Natural killer cell (primary cell): ENCODE data around the gene PLCH1. TPM values are rescaled to one million over a fixed set of nuclear protein-coding genes. Genes with fewer than 3 reads are reported as not detected.

ENCODE experiments used
- ATAC-seq, 3 donors: fragments of 150-1000 bp in 2 of 3; fragments of 200-7000 bp in 1 of 3; cut with Tn5 transposase; 1 replicate in 1 of 3; 2 replicates in 2 of 3; pipeline ENCODE4 v1.10.0; 2021; ENCODE audit warnings: mild to moderate bottlenecking in 2 of 3, moderate library complexity in 2 of 3
- DNase-seq, 2 donors: peaks; one replicate each; pipeline versions ENCODE4 v3.0.0 to v3.0.0-alpha.2; 2013 to 2021; ENCODE audit warnings: mixed read lengths in 1 of 2
- H3K27ac ChIP-seq: one replicate; pipeline ENCODE4 v1.5.1; 2013; ENCODE audit warnings: mild to moderate bottlenecking, low read length
- H3K27me3 ChIP-seq: one replicate; pipeline ENCODE4 v1.6.1; 2013; ENCODE audit warnings: low read length; ENCODE audit not compliant: control insufficient read depth, insufficient read depth
- H3K36me3 ChIP-seq: one replicate; pipeline ENCODE4 v1.6.1; 2013; ENCODE audit warnings: low read length; ENCODE audit not compliant: control insufficient read depth, insufficient read depth
- H3K4me1 ChIP-seq: one replicate; pipeline ENCODE4 v1.6.1; 2013; ENCODE audit warnings: low read length; ENCODE audit not compliant: control insufficient read depth, insufficient read depth
- H3K4me3 ChIP-seq: one replicate; pipeline ENCODE4 v1.5.1; 2013; ENCODE audit warnings: low read length
- H3K9me3 ChIP-seq: one replicate; pipeline ENCODE4 v1.6.1; 2013; ENCODE audit warnings: low read length; ENCODE audit not compliant: control insufficient read depth, insufficient read depth
- H3K27ac Mint-ChIP-seq, 2 donors: one replicate each; pipeline ENCODE4 v1.8.0; 2022; ENCODE audit warnings: mild to moderate bottlenecking in 2 of 2, mixed read lengths in 2 of 2, moderate library complexity in 1 of 2
- H3K27me3 Mint-ChIP-seq, 2 donors: one replicate each; pipeline ENCODE4 v1.8.0; 2022; ENCODE audit warnings: low read depth in 2 of 2, mixed read lengths in 2 of 2
- H3K36me3 Mint-ChIP-seq: one replicate; pipeline ENCODE4 v1.8.0; 2022; ENCODE audit warnings: mixed read lengths
- H3K4me1 Mint-ChIP-seq, 2 donors: one replicate each; pipeline ENCODE4 v1.8.0; 2022; ENCODE audit warnings: mixed read lengths in 2 of 2
- H3K4me3 Mint-ChIP-seq: one replicate; pipeline ENCODE4 v1.8.0; 2022; ENCODE audit warnings: mild to moderate bottlenecking, moderate library complexity, mixed read lengths
- H3K9me3 Mint-ChIP-seq, 2 donors: one replicate each; pipeline ENCODE4 v1.8.0; 2022; ENCODE audit warnings: mixed read lengths in 2 of 2
- WGBS: methylation state at CpG from one replicate; pipeline ENCODE4 v1.1.7; 2013; ENCODE audit warnings: missing lambda C conversion rate; ENCODE audit not compliant: insufficient coverage; 5-methylcytosine and 5-hydroxymethylcytosine counted together
- intact Hi-C: fragments of 100-400 bp; cut with micrococcal nuclease; formaldehyde crosslinking; loops from one replicate; pipeline ENCODE4 v1.14.2; 2022
- total RNA-seq, 4 donors: library from RNA; stranded (reverse); fragments of 120-200 nt in 1 of 4; gene quantifications; one replicate each; pipeline versions ENCODE4 v1.2.3 to v1.2.4, GENCODE V29; 2013 to 2022
- TF ChIP-seq, protein P1 (sequence below): fragments of 200-600 bp; IDR thresholded peaks from one replicate; pipeline ENCODE4 v1.8.0; 2022; ENCODE audit warnings: antibody characterized with exemption

PLCH1 gene
- total RNA-seq, 3 donors from 2014 or later (not counting 1 experiment from before 2014, with no cell fraction given), result 0.05 to 0.26 (median 0.08) TPM

- Histone ChIP-seq H3K4me3 (no peak overlapping the region), H3K4me1 (no peaks in the 10 kb centered on the region), H3K27me3 (no peaks in the 10 kb centered on the region), H3K36me3 (no peaks in the 10 kb centered on the region), H3K27ac (no peak overlapping the region), H3K9me3 (no peaks in the 10 kb centered on the region)
- intact Hi-C loops, result no loop called here
- H3K9me3 Mint-ChIP-seq, result no peaks in the 10 kb centered on the region
- 80% methylated on average over 1 of the region's 1 CpG for WGBS
- H3K4me3 Mint-ChIP-seq, result no peak overlapping the region
- H3K4me1 Mint-ChIP-seq, result no peaks in the 10 kb centered on the region
- no peak for DNase-seq
- H3K27me3 Mint-ChIP-seq, result no peaks in the 10 kb centered on the region
- no peak overlapping the region for H3K27ac Mint-ChIP-seq
- ATAC-seq, result no peak
- H3K36me3 Mint-ChIP-seq, result no peaks in the 10 kb centered on the region
- TF ChIP-seq, protein P1, sequence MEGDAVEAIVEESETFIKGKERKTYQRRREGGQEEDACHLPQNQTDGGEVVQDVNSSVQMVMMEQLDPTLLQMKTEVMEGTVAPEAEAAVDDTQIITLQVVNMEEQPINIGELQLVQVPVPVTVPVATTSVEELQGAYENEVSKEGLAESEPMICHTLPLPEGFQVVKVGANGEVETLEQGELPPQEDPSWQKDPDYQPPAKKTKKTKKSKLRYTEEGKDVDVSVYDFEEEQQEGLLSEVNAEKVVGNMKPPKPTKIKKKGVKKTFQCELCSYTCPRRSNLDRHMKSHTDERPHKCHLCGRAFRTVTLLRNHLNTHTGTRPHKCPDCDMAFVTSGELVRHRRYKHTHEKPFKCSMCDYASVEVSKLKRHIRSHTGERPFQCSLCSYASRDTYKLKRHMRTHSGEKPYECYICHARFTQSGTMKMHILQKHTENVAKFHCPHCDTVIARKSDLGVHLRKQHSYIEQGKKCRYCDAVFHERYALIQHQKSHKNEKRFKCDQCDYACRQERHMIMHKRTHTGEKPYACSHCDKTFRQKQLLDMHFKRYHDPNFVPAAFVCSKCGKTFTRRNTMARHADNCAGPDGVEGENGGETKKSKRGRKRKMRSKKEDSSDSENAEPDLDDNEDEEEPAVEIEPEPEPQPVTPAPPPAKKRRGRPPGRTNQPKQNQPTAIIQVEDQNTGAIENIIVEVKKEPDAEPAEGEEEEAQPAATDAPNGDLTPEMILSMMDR, result no peak
Measured at GRCh38 chr3:155766206-155766605, 21.3 kb upstream of the PLCH1 start.

- Mint-ChIP-seq H3K9me3 (no peaks in the 10 kb centered on the region), H3K4me3 (no peak overlapping the region), H3K36me3 (no peaks in the 10 kb centered on the region), H3K27me3 (no peaks in the 10 kb centered on the region), H3K27ac (no peak overlapping the region), H3K4me1 (no peaks in the 10 kb centered on the region)
- no peaks in the 10 kb centered on the region for H3K9me3 ChIP-seq
- WGBS, result 60% methylated on average over 3 of the region's 3 CpGs
- H3K27me3 ChIP-seq, result no peaks in the 10 kb centered on the region
- no peak overlapping the region for H3K4me3 ChIP-seq
- TF ChIP-seq, protein P1, result no peak
- ATAC-seq, result no peak
- no peak overlapping the region for H3K27ac ChIP-seq
- H3K36me3 ChIP-seq, result no peaks in the 10 kb centered on the region
- H3K4me1 ChIP-seq, result no peaks in the 10 kb centered on the region
- DNase-seq, result no peak
- intact Hi-C loops, result no loop called here
Measured at GRCh38 chr3:155763870-155764463, 19.1 kb upstream of the PLCH1 start.

DNA sequence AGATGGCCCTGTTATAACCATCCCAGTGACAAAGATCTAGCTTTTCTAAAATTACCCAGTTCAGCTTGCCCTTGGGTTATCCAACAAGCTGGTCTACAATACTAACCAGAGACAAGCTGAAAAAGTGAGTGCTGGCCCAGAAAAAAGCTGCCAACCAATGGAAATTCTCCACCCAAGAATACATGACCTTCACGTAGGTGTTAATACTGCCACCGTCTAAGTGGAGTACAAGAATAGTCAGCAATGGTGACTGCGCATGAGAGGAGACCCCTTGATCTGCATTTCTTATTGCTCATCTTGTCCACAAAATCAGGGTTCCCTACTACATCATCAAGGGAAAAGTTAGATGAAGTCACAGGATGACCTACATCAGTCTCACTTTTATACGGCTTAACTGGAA, 15.8 kb upstream of the PLCH1 start:
- ATAC-seq (no peak), DNase-seq (no peak)
- Mint-ChIP-seq H3K9me3 (no peaks in the 10 kb centered on the region), H3K27me3 (no peaks in the 10 kb centered on the region), H3K4me1 (no peaks in the 10 kb centered on the region), H3K27ac (no peak overlapping the region), H3K36me3 (no peaks in the 10 kb centered on the region), H3K4me3 (no peak overlapping the region)
- Histone ChIP-seq H3K27me3 (no peaks in the 10 kb centered on the region), H3K4me1 (no peaks in the 10 kb centered on the region), H3K4me3 (no peak overlapping the region), H3K36me3 (no peaks in the 10 kb centered on the region), H3K27ac (no peak overlapping the region), H3K9me3 (no peaks in the 10 kb centered on the region)
- TF ChIP-seq, protein P1, result no peak
- 95% methylated on average over 4 of the region's 4 CpGs for WGBS
- intact Hi-C loops, result no loop called here

- ATAC-seq (no peak), DNase-seq (no peak)
- Mint-ChIP-seq H3K27me3 (no peaks in the 10 kb centered on the region), H3K9me3 (no peaks in the 10 kb centered on the region), H3K4me3 (no peak overlapping the region), H3K27ac (no peak overlapping the region), H3K4me1 (no peaks in the 10 kb centered on the region), H3K36me3 (no peaks in the 10 kb centered on the region)
- H3K27ac ChIP-seq, result no peak overlapping the region
- no peaks in the 10 kb centered on the region for H3K36me3 ChIP-seq
- TF ChIP-seq, protein P1, result no peak
- H3K4me1 ChIP-seq, result no peaks in the 10 kb centered on the region
- H3K9me3 ChIP-seq, result no peaks in the 10 kb centered on the region
- H3K27me3 ChIP-seq, result no peaks in the 10 kb centered on the region
- 98% methylated on average over 7 of the region's 7 CpGs for WGBS
- intact Hi-C loops, result no loop called here
- no peak overlapping the region for H3K4me3 ChIP-seq
Measured at GRCh38 chr3:155757577-155757976, 12.7 kb upstream of the PLCH1 start.
